NB4 (cell line): ENCODE data around the gene GRID2.

Source experiments
- POLR2A ChIP-seq: IDR thresholded peaks from 2 replicates; pipeline ENCODE4 v1.6.1; 2011; ENCODE audit warnings: mild to moderate bottlenecking; ENCODE audit not compliant: insufficient read length; ENCODE audit errors: extremely low read depth
- TF ChIP-seq, protein P1 (sequence below): IDR thresholded peaks from one replicate; pipeline ENCODE4 v1.5.1; 2012; ENCODE audit warnings: low read depth, low read length
- TF ChIP-seq, protein P2 (sequence below): IDR thresholded peaks from 2 replicates; pipeline ENCODE4 v1.6.1; 2011; ENCODE audit warnings: low read depth, low read length

DNA sequence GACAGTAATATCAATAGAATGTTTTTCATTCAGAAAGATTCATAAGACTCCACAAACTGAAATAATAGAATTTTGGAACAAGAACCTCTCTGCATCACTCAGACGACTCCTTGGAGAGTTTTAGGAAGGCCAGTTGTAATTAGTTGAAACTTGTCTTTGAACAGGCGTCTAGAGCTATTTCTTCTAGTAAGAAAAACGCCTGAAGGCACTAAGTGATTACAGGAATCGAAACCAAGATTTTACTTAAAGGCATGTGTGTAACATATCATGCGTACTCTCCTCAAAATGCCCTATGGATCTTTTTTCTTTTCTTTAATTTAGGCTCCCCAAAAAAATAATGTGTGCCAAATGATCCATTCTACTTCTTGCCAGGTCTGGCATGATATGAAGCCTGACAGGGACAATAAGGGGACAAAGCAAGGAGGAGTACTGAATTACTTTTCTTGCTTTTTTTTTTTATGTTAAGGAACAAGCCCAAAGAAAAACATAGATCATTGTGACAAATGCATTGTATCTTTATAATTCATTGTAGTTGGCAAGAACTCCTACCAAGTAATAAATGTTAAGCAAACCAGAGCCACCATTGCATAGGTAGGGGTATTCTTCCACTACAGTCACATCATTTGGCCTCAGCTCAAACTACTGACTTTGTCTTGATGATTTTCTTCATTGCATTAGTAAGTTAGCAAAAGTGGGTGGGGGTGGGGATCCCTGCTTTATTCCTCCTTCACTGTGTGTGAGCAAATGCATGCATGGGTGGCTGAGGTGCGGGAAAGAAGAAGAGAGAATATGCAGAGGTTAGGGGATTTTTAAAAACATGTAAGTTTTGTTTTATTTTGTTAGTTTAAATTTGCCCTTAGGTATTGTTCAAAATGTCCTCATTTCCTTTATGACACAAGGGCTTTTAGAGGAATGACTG is 1444.9 kb downstream of the GRID2 start:
- TF ChIP-seq, protein P1, sequence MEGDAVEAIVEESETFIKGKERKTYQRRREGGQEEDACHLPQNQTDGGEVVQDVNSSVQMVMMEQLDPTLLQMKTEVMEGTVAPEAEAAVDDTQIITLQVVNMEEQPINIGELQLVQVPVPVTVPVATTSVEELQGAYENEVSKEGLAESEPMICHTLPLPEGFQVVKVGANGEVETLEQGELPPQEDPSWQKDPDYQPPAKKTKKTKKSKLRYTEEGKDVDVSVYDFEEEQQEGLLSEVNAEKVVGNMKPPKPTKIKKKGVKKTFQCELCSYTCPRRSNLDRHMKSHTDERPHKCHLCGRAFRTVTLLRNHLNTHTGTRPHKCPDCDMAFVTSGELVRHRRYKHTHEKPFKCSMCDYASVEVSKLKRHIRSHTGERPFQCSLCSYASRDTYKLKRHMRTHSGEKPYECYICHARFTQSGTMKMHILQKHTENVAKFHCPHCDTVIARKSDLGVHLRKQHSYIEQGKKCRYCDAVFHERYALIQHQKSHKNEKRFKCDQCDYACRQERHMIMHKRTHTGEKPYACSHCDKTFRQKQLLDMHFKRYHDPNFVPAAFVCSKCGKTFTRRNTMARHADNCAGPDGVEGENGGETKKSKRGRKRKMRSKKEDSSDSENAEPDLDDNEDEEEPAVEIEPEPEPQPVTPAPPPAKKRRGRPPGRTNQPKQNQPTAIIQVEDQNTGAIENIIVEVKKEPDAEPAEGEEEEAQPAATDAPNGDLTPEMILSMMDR: no peak
- TF ChIP-seq POLR2A: no peak
- TF ChIP-seq, protein P2, sequence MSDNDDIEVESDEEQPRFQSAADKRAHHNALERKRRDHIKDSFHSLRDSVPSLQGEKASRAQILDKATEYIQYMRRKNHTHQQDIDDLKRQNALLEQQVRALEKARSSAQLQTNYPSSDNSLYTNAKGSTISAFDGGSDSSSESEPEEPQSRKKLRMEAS: no peak
